Caco-2 (cell line): ENCODE results near the gene HCRTR2. TPM values are rescaled to one million over a fixed set of nuclear protein-coding genes. Genes with fewer than 3 reads are reported as not detected.

Experiments
- BruUV-seq: library from RNA; stranded (reverse); fragments of 400-500 nt; replicated peaks from 2 replicates; lab custom pipeline; 2021; lab: Mats Ljungman, UMichigan
- CTCF ChIA-PET: fragments of 300-600 bp; sonication (Branson Sonifier 250); formaldehyde crosslinking; loops from one replicate; lab custom pipeline; 2022; ENCODE audit warnings: antibody characterized with exemption; lab: Charles Lee
- POLR2A ChIA-PET: fragments of 300-600 bp; sonication (Branson Sonifier 250); formaldehyde crosslinking; loops from one replicate; lab custom pipeline; 2022; ENCODE audit warnings: antibody characterized with exemption; lab: Charles Lee
- DNase-seq, 2 experiments: peaks; one replicate each; pipeline versions ENCODE4 v3.0.0 to v3.0.0-alpha.2; 2020 to 2022
- H3K27me3 ChIP-seq: replicated peaks from 2 replicates; pipeline ENCODE4 v1.6.0; 2011; ENCODE audit warnings: low read length; ENCODE audit not compliant: control insufficient read depth, insufficient read depth
- H3K36me3 ChIP-seq: 2 replicates; pipeline ENCODE4 v1.5.1; 2011; ENCODE audit warnings: low read length; ENCODE audit not compliant: control insufficient read depth, insufficient read depth
- H3K4me1 ChIP-seq: fragments of 250-450 bp; sonication (Bioruptor Pico); 2 replicates; pipeline ENCODE4 v1.5.1; 2020; ENCODE audit warnings: mild to moderate bottlenecking
- H3K4me3 ChIP-seq: 2 replicates; pipeline ENCODE4 v1.5.1; 2011; ENCODE audit warnings: low read depth, mild to moderate bottlenecking, control low read depth, low read length
- H3K9me3 ChIP-seq: fragments of 250-450 bp; sonication (Bioruptor Pico); 2 replicates; pipeline ENCODE4 v1.5.1; 2020; ENCODE audit warnings: mild to moderate bottlenecking, moderate library complexity
- H3K27ac Mint-ChIP-seq: one replicate; pipeline ENCODE4 v1.8.0; 2022; ENCODE audit warnings: mixed read lengths; ENCODE audit not compliant: unreplicated experiment
- H3K27me3 Mint-ChIP-seq: one replicate; pipeline ENCODE4 v1.8.0; 2022; ENCODE audit warnings: mixed read lengths; ENCODE audit not compliant: insufficient read depth, unreplicated experiment
- H3K36me3 Mint-ChIP-seq: one replicate; pipeline ENCODE4 v1.8.0; 2022; ENCODE audit warnings: mild to moderate bottlenecking, mixed read lengths; ENCODE audit not compliant: insufficient read depth, unreplicated experiment
- H3K4me1 Mint-ChIP-seq: one replicate; pipeline ENCODE4 v1.8.0; 2022; ENCODE audit warnings: low read depth, mixed read lengths; ENCODE audit not compliant: unreplicated experiment
- H3K4me3 Mint-ChIP-seq: one replicate; pipeline ENCODE4 v1.8.0; 2022; ENCODE audit warnings: mild to moderate bottlenecking, moderate library complexity, mixed read lengths; ENCODE audit not compliant: unreplicated experiment
- H3K9me3 Mint-ChIP-seq: one replicate; pipeline ENCODE4 v1.8.0; 2022; ENCODE audit warnings: mixed read lengths; ENCODE audit not compliant: unreplicated experiment
- intact Hi-C: fragments of 100-400 bp; cut with micrococcal nuclease; formaldehyde crosslinking; loops from one replicate; pipeline ENCODE4 v1.10.0; 2022; ENCODE audit not compliant: unreplicated experiment
- total RNA-seq: library from RNA; stranded (reverse); gene quantifications from 2 replicates; pipeline ENCODE4 v1.2.3, GENCODE V29; 2022
- TF ChIP-seq, protein P1 (sequence below), 2 experiments: fragments of 200-600 bp in 1 of 2; IDR thresholded peaks; 1 replicate in 1 of 2; 2 replicates in 1 of 2; pipeline versions ENCODE4 v1.5.1 to v1.8.0; 2011 to 2022; ENCODE audit warnings: antibody characterized with exemption in 1 of 2, control low read depth in 1 of 2, inconsistent platforms in 1 of 2, low read depth in 1 of 2, low read length in 1 of 2, mild to moderate bottlenecking in 1 of 2, moderate library complexity in 1 of 2; ENCODE audit not compliant: insufficient read depth in 1 of 2, severe bottlenecking in 1 of 2, unreplicated experiment in 1 of 2

HCRTR2 gene
- total RNA-seq, 1 experiment from 2014 or later = 1.3 TPM

DNA sequence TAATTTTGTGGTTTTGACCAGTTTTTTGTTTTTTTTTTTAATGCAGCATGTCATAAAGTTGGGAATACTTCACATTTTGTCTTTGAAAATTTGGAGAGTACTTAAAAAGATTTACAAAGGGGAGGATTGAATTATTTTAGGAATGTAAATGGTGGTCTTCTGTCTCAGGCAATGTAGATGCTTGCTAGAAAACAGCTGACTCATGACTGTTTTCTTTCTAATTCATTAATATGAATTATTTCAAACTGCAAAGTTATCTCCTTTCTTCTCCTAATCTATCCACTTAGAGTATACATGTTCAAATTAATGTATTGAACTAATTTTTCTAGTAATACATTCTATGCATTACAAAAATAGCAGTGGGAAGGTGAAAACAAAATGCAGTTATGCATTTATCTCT is 24.9 kb downstream of the HCRTR2 start:
- Histone ChIP-seq H3K36me3 (no peaks in the 10 kb centered on the region), H3K9me3 (no peaks in the 10 kb centered on the region), H3K4me3 (no peak overlapping the region), H3K4me1 (no peaks in the 10 kb centered on the region), H3K27me3 (no peaks in the 10 kb centered on the region)
- ChIA-PET CTCF (no interaction called here), POLR2A (no interaction called here)
- Mint-ChIP-seq H3K36me3 (no peaks in the 10 kb centered on the region), H3K4me3 (no peak overlapping the region), H3K9me3 (no peaks in the 10 kb centered on the region), H3K4me1 (no peaks in the 10 kb centered on the region), H3K27me3 (no peaks in the 10 kb centered on the region), H3K27ac (no peak overlapping the region)
- intact Hi-C loops = no loop called here
- TF ChIP-seq, protein P1, sequence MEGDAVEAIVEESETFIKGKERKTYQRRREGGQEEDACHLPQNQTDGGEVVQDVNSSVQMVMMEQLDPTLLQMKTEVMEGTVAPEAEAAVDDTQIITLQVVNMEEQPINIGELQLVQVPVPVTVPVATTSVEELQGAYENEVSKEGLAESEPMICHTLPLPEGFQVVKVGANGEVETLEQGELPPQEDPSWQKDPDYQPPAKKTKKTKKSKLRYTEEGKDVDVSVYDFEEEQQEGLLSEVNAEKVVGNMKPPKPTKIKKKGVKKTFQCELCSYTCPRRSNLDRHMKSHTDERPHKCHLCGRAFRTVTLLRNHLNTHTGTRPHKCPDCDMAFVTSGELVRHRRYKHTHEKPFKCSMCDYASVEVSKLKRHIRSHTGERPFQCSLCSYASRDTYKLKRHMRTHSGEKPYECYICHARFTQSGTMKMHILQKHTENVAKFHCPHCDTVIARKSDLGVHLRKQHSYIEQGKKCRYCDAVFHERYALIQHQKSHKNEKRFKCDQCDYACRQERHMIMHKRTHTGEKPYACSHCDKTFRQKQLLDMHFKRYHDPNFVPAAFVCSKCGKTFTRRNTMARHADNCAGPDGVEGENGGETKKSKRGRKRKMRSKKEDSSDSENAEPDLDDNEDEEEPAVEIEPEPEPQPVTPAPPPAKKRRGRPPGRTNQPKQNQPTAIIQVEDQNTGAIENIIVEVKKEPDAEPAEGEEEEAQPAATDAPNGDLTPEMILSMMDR (IDR thresholded peaks at IDR 0.05; ENCODE audit: insufficient read depth in 1 of 2, low read depth in 1 of 2, low read length in 1 of 2, severe bottlenecking in 1 of 2, unreplicated experiment in 1 of 2) = no peak
- no peak for DNase-seq
- BruUV-seq = no TSS peak

DNA sequence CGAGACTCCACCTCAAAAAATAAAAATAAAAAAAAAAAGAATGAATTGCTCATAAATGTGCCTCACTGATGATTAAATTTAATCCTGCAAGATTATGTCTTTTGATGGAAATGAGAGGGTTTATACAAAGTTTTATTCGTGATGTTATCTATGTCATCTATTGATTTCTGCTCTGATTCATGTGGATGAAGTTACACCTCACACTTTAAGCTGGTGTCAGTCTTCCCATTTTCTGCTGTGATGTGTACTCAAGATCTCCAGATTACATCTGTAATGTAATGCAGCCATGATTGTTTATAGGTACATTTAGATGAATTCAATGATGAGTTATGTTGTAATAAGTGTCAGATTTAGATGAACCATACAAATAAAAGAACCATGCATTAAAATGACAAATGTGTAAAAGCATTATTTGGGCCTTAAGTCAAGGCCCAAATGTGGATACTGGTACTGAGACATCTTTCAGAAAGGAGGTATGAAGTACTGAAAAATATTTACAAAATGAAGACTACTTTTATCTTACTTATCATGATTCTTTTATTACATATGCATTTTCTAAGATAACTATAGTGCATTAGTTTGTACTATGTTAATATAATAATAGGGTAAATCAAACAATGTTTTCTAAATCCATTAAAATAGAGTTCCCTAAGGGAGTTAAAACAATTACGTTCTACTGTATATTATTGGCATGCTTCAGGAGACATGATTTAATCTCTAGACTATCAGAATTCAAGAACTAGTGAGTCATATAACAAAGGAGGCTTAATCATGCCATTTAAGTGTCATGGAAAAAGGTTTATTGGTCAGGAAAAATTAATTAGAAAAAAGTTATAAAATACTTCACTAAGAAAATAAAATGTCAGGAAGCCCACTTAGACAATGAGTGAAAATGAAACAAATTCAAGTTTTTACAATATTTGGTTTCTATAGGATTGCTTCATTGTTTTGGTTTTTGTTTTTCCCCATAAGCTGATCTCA is 34.5 kb downstream of the HCRTR2 start:
- no peaks in the 10 kb centered on the region for H3K9me3 ChIP-seq
- Mint-ChIP-seq H3K4me1 (peaks cover 11% of the 10 kb centered on the region), H3K36me3 (no peaks in the 10 kb centered on the region), H3K27ac (no peak overlapping the region), H3K4me3 (no peak overlapping the region), H3K9me3 (peaks cover 9% of the 10 kb centered on the region), H3K27me3 (peaks cover 5% of the 10 kb centered on the region)
- intact Hi-C loops = no loop called here
- H3K36me3 ChIP-seq = no peaks in the 10 kb centered on the region
- TF ChIP-seq, protein P1 (IDR thresholded peaks at IDR 0.05; ENCODE audit: insufficient read depth in 1 of 2, low read depth in 1 of 2, low read length in 1 of 2, severe bottlenecking in 1 of 2, unreplicated experiment in 1 of 2) = no peak
- H3K4me3 ChIP-seq = no peak overlapping the region
- no TSS peak for BruUV-seq
- CTCF ChIA-PET = no interaction called here
- no peak for DNase-seq
- POLR2A ChIA-PET = no interaction called here
- no peaks in the 10 kb centered on the region for H3K27me3 ChIP-seq
- peaks cover 14% of the 10 kb centered on the region for H3K4me1 ChIP-seq

DNA sequence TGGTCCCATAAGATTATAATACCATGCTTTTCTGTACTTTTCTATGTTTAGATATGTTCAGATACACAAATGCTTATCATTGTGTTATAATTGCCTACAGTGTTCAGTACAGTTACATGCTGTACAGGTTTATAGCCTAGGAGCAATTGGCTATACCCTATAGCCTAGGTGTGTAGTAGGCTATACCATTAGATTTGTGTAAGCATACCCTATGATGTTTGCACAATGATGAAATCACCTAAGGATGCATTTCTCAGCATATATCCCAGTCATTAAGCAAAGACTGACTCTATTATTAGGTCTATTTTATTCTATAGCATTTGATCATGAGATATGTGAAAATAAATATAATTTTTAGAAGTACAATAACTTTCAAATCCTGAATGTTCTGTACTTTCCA is 36.6 kb downstream of the HCRTR2 start:
- CTCF ChIA-PET = no interaction called here
- no TSS peak for BruUV-seq
- intact Hi-C loops = no loop called here

More for the DNA sequence above, 36.6 kb downstream of the HCRTR2 start:
- Mint-ChIP-seq H3K27me3 (no peaks in the 10 kb centered on the region), H3K36me3 (no peaks in the 10 kb centered on the region), H3K4me3 (no peak overlapping the region), H3K27ac (no peak overlapping the region), H3K9me3 (no peaks in the 10 kb centered on the region), H3K4me1 (peaks cover 11% of the 10 kb centered on the region)
- Histone ChIP-seq H3K4me1 (peaks cover 14% of the 10 kb centered on the region), H3K4me3 (no peak overlapping the region), H3K36me3 (no peaks in the 10 kb centered on the region), H3K9me3 (no peaks in the 10 kb centered on the region), H3K27me3 (no peaks in the 10 kb centered on the region)
- TF ChIP-seq, protein P1 (IDR thresholded peaks at IDR 0.05; ENCODE audit: insufficient read depth in 1 of 2, low read depth in 1 of 2, low read length in 1 of 2, severe bottlenecking in 1 of 2, unreplicated experiment in 1 of 2) = no peak
- POLR2A ChIA-PET = no interaction called here
- DNase-seq = no peak
